CMK (cell line): ENCODE data around the gene APC.
A peak's percentile ranks its signal among the peaks of the same experiment; 100 is the strongest.
"Not testable (repeated sequence)": the region's sequence is repeated elsewhere in the genome, so short reads cannot be mapped to it uniquely, and the experiment has no call there.

Experiments used
- DNase-seq: peaks from one replicate; pipeline ENCODE4 v3.0.0-alpha.2; 2010; ENCODE audit warnings: low read depth

Gene APC

GRCh38 chr5:112857866-112858265, 120.2 kb downstream of the APC start:
- no peak for DNase-seq

- DNase-seq, result not testable (repeated sequence)
These were observed 122.9 kb downstream of the APC start for GRCh38 chr5:112860571-112860928.

- DNase-seq, result peak; percentile 83
These were observed 123.4 kb downstream of the APC start, which contains the start of gene SRP19 for GRCh38 chr5:112860929-112861637. Gene SRP19, plus strand, starts transcription at chr5:112861287. Its CDS starts 90 bp downstream, at chr5:112861377.

- DNase-seq, result no peak
These were observed 123.9 kb downstream of the APC start for GRCh38 chr5:112861638-112861985.

GRCh38 chr5:112862085-112862484, 124.4 kb downstream of the APC start:
- no peak for DNase-seq

- no peak for DNase-seq
These were observed 125.9 kb downstream of the APC start for GRCh38 chr5:112863549-112863948.

GRCh38 chr5:112865128-112865527, 127.4 kb downstream of the APC start:
- DNase-seq, result no peak

GRCh38 chr5:112866739-112867138, 129.1 kb downstream of the APC start:
- DNase-seq, result no peak

GRCh38 chr5:112867411-112867810, 129.7 kb downstream of the APC start:
- no peak for DNase-seq

- DNase-seq, result no peak
These were observed 132.3 kb downstream of the APC start for GRCh38 chr5:112869948-112870347.

GRCh38 chr5:112870966-112871365, 133.3 kb downstream of the APC start:
- DNase-seq, result no peak

GRCh38 chr5:112876362-112876761, 138.7 kb downstream of the APC start:
- DNase-seq, result no peak

GRCh38 chr5:112878101-112878500, 140.4 kb downstream of the APC start:
- DNase-seq, result no peak

- DNase-seq, result no peak
These were observed 141.1 kb downstream of the APC start for GRCh38 chr5:112878760-112879159.

- no peak for DNase-seq
These were observed 142.7 kb downstream of the APC start for GRCh38 chr5:112880219-112880964.

- DNase-seq, result no peak
These were observed 145.5 kb downstream of the APC start for GRCh38 chr5:112883192-112883591.

GRCh38 chr5:112885001-112885400, 147.3 kb downstream of the APC start:
- no peak for DNase-seq

- no peak for DNase-seq
These were observed 149.3 kb downstream of the APC start for GRCh38 chr5:112886975-112887374.

GRCh38 chr5:112892066-112892465, 154.4 kb downstream of the APC start:
- DNase-seq, result not testable (repeated sequence)

GRCh38 chr5:112892776-112893175, 155.1 kb downstream of the APC start:
- DNase-seq, result no peak

- no peak for DNase-seq
These were observed 158.0 kb downstream of the APC start for GRCh38 chr5:112895682-112896081.
